HG03039 (cell line): ENCODE measurements around the gene SMCHD1.
"Not testable (repeated sequence)": the region's sequence is repeated elsewhere in the genome, so short reads cannot be mapped to it uniquely, and the experiment has no call there.

Experiments used
- ATAC-seq: cut with Tn5 transposase; IDR thresholded peaks from one replicate; pipeline ENCODE4 v1.9.1; 2021; ENCODE audit warnings: mild to moderate bottlenecking, moderate library complexity; ENCODE audit not compliant: unreplicated experiment

SMCHD1 gene

DNA sequence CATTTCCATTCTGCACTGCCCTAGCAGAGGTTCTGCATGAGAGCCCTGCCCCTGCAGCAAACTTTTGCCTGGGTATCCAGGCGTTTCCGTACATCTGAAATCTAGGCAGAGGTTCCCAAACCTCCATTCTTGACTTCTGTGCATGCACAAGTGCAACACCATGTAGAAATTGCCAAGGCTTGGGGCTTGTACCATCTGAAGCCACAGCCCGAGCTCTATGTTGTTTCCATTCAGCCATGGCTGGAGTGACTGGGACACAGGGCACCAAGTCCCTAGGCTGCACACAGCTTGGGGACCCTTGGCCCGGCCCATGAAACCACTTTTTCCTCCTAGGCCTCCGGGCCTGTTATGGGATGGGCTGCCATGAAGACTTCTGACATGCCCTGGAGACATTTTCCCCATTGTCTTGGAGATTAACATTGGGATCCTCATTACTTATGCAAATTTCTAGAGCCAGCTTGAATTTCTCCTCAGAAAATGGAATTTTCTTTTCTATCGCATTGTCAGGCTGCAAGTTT lies 154.2 kb downstream of the SMCHD1 start:
- ATAC-seq: not testable (repeated sequence)

DNA sequence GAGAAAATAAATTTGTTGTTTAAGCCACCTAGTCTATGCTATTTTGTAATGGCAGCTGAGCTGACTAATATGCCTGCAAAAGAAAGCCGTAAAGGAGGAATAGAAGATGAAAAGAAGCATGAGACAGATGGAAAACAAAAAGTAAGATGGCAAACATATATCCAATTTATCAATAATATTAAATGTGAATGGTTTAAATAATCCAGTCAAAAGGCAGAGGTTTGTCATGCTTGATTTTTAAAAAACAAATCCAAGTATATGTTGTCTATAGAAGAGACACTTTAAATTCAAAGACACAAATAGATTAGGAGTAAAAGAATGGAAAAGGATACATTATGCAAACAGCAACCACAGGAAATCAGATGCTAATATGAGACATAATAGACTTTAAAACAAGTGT lies 155.9 kb downstream of the SMCHD1 start:
- no peak for ATAC-seq

DNA sequence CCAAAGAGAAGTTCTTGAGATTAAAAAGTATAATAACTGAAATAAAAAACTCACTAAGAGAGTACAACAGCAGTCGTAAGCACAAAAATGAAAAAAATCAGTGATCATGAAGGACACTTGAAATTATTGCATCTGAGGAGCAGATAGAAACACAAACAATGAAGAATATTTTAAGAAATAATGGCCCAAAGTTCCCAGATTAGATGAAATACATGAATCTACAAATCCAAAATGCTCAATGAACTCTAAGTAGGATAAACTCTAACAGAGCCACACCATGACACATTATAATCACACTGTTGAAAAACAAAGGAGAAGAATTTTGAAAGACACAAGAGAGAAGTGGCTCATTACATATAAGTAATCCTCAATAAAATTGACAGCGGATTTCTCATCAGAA lies 159.4 kb downstream of the SMCHD1 start:
- ATAC-seq: no peak

DNA sequence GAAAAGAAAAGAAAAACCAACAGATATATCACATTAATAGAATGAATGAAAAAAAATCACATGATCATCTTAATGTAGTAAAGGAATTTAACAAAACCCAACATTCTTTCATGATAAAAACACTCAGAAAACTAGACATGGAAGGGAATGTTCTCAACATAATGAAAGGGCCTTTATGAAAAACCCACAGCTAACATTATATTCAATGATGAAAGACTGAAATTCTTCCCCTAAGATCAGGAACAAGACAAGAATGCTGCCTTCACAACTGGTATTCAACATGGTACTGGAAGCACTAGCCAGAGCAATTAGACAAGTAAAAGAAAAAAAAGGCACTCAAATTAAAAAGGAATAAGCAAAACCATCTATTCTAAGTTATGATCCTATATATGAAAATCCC lies 162.8 kb downstream of the SMCHD1 start:
- no peak for ATAC-seq

DNA sequence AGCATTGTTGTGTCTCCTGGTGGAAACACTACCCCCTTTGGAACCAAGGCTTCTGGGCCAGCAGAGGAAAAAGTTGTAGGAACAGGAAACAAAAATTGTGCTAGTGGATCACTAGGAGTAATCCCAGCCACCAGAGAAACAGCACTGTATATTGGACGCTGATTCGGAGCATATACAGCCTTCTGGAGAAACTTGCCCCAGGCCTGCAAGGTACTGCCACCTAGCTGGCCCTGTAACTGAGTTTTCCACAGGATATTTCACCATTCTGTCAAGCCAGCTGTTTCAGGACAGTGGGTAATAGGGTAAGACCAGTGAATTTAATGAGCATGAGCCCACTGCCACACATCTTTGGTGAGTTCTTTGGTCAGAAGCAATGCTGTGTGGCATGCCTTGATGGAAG lies 166.2 kb downstream of the SMCHD1 start:
- no peak for ATAC-seq

DNA sequence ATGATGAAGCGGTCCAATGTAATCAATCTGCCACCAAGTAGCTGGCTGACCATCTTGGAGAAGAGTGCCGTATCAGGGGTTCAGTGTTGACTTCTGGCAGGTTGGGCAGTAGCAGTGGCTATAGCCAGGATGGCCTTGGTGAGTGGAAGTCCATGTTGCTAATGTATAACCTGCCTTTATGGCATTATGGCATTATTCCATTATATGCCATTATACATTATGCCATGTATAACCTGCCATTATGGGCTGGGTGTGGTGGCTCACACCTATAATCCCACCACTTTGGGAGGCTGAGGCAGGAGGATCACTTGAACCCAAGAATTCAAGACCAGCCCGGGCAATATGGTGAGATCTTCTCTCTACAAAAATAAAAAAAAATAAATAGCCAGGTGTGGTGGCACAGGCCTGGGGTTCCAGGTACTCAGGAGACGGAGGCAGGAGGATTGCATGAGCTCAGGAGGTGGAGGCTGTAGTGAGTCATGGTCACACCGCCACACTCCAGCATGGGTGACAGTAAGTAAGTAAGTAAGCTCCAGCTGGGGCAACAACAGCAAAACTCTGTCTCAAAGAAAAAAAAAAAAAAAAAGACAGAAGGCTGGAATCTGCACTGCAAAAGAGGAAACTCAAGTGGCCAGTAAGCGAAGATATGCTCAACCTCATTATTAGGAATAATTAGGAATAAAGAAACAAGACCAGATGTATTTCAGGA lies 166.8 kb downstream of the SMCHD1 start:
- no peak for ATAC-seq

DNA sequence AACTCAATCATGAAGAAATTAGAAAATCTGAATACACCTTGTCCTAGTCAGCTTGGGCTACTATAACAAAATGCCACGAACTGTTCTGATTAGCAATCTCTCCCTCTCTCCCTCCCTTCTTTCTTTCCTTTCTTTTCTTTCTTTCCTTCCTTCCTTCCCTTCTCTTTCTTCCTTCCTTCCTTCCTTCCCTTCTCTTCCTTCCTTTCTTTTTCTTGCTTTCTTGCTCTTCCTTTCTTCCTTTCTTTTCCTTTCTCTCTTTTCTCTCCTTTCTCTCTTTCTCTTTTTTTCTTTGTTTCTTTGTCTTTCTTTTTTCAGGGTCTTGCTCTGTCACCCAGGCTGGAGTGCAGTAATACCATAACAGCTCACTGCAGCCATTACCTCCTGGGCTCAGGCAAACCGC lies 167.7 kb downstream of the SMCHD1 start:
- no peak for ATAC-seq

DNA sequence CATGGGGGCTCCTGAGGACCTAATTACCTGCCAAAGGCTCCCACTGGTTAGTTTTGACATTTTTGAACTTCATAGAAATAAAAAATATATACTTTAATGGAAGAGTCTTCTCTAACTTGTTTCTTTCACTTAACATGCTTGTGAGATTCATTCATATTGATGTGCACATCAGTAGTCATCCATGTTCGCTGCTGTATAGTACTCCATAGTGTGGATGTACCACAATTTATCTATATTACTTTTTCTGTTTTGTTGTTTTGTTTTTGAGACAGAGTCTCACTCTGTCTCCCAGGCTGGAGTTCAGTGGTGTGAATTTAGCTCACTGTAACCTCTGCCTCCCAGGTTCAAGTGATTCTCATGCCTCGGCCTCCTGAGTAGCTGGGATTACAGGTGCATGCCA lies 168.4 kb downstream of the SMCHD1 start:
- no peak for ATAC-seq

DNA sequence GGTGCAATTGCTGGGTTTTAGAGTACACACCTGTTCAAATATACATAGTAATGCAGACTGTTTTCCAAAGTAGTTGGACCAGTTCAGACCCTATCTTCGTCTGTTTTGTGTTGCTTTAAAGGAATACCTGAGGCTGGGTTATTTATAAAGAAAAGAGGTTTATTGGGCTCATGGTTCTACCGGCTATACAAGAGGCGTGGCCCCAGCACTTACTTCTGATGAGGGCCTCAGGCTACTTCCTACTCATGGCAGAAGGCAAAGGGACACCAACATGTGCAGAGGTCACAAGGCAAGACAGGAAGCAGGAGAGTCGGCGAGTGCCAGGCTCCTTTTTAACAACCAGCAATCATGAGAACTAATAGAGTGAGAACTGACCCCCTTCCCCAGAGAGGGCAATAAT lies 169.3 kb downstream of the SMCHD1 start:
- no peak for ATAC-seq

DNA sequence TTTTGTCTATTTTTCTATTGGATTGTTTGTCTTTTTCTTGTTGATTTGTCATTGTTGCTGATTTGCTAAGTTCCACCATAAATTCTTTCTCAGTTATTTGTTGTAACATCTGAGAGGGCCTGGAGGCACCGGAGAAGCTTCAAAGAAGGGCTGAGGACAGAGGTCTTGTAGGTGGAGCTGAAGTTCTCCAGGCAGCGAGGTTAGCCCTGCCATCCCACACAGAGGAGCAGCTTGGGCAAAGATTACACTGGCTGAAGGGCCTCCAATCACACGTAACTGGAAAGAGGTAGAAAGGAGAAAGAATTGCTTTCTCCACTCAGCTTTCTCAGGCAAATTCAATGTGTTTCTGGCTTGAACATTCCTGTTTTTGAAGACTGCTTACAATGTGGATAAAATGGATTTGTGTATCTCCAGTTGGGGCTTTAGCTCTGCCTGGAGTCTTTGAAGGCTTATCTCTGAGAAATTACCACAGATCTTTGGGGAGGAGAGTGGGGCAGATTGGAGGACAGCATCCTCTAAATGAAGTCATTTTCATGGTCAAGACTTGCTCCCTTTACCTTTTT lies 170.2 kb downstream of the SMCHD1 start:
- no peak for ATAC-seq

DNA sequence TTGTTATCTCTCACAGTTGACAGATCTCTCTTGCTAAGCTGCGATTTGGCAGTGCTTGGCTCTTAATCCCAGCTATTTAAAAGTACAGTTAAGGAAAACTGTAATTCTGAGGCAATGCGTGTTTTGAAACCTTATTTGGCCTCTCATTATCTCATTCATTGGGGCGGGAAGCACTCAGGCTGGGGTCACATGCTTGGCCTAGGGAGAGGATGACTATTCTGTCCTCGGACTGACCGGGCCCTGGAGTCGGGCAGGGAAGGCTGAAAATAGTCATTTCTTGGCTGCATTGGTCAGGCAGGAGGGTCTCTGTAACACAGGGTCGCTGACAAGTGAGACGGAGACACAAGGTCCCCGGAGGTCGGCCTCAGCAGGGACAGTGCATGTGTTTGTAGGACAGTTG lies 171.1 kb downstream of the SMCHD1 start:
- no peak for ATAC-seq

DNA sequence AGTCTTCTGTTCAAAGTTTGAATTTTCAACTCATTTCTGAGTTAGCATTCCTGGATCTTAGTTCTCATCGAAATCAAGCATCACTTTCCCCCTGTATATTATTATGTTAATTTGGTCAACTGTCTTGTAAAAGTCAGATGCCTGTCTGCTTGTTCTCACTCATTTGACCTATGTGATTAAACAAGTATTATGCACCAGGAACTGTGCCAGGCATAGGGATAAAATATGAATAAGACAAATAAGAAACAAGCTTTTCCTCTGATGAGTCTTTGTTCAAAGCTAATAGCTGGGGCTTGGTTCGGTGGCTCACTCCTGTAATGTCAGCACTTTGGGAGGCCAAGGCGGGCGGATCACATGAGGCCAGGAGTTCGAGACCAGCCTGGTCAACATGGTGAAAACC lies 171.5 kb downstream of the SMCHD1 start:
- no peak for ATAC-seq

DNA sequence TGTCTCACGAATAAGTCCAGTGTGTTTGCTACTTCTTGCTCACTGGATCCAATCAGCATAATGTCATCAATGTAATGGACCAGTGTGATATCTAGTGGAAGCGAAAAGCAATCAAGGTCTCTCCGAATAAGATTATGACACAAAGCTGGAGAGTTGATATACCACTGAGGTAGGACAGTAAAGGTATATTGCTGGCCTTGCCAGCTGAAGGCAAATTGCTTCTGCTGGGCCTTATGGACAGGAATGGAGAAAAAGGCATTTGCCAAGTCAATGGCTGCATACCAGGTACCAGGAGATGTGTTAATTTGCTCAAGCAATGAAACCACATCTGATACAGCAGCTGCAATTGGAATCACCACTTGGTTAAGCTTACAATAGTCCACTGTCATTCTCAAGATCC lies 180.6 kb downstream of the SMCHD1 start:
- ATAC-seq: not testable (repeated sequence)

DNA sequence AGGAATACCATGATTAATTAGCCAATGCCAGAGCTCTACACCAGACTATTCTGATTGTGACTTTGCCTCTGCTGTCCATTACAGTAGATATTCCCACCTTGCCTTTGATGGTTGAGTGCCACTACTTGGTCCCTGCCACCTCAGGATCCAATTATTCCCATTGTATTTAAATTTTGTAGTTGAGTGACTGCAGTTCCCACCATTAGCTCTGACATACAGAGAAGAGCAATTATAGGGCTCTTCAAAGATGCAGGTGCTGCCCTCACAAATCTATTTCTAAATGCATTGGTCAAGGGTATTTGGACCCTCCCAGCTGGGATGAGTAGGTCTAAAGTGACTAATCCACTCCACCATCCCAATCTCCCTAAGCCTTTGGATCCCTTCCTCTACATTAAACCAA lies 181.8 kb downstream of the SMCHD1 start:
- not testable (repeated sequence) for ATAC-seq

DNA sequence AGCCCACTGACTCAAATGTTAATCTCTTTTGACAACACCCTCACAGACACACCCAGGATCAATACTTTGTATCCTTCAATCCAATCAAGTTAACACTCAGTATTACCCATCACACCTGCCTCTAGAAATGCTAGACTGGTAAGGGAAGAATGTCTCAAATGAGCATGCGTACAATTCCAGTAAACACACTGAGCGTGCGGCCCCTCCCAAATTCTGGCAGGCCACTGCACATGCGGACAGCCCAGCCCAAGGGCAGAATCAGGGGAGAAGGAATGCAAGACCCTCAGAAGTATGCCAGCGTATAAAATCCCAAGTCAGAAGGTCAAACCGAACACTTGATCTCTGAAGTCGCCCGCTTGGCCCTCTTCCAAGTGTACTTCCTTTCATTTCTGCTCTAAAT lies 183.7 kb downstream of the SMCHD1 start:
- no peak for ATAC-seq

DNA sequence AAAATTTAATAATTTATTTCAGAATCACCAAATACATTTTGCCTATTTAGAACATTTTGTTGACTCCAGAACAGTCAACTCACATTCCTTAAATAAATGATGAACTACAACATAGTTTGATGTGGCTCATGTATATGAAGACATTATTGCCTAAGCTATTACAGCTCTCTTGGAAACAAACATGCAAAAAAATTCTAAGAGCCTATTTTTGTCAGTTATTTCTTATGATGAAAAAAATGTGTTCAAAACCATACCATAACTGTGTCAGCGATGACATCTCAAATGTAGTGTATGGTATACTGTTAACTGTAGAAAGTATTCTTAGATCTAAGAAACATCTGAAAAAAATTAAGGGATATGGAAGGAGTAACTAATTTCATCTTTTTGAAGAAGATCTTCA lies 185.0 kb downstream of the SMCHD1 start:
- no peak for ATAC-seq

DNA sequence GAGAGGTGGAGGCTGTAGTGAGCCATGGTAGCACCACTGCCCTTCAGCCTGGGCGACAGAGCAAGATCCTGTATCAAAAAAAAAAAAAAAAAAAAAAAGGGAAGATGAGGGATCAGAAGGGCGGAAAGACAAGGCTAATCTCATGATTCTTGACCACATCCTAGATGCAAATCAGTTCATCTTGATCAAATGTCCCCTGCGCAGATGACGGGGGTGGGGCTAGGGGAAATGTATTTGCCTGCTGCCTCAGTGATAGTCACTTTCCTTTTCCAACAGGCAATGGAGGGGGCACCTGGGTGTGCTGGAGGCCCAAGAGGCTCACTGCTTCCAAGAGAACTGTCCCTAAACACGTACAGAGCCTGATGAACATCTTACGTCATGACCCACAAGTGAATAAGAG lies 187.6 kb downstream of the SMCHD1 start:
- no peak for ATAC-seq

DNA sequence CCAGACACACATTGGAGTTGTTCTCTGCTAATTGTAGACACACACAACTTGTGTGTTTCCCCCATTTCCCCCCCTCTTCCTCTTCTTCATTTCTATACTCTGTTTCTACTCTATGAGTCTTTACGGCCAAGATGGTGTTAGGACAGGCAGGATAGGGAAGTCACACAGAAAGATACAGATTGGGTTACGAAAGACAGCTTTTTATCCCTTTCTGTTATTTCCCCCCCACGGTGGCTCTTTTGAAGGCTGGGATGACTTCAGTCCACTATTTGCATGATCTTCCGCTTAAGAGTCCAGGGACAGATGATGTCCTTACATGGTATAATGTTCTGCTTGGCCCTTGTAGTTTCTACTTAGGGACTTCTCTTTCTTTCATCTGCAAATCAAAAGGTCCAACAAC lies 189.6 kb downstream of the SMCHD1 start:
- ATAC-seq: no peak

DNA sequence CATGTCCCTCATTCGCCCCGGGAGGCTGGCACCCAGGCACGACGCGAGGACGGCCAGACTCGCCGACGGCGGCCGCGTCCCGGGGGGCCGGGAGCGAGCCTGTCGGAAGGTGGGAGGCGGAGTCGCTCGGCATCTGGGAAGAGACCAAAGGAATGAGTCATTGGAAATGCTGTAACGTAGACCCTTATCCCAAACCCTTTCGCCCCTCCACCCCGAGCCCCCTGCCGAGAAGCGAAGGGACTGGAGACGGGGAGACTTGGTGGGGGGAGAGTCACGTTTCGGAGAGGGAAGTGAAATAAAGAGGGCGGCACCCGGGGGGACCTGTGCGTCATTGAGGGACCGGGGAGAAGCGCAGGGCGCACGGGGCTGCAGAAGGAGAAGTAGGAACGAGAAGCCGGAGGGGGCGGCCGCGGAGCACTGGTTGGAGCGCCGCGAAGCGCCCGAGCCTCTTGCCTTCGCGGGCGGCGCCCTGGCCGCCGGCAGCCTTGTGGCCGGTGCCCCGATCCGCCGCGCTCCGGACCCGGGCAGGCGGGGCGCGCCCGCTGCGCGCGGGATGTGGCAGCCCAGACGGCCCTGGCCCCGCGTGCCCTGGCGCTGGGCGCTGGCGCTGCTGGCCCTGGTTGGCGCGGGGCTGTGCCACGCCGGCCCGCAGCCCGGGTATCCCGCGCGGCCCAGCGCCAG lies 191.2 kb downstream of the SMCHD1 start, which contains the start of gene EMILIN2:
TSS of gene EMILIN2 (plus strand) at position 371 of the 681 bp plus-strand sequence. CDS start at position 554, 183 bp downstream.
- peak; percentile 37 for ATAC-seq

DNA sequence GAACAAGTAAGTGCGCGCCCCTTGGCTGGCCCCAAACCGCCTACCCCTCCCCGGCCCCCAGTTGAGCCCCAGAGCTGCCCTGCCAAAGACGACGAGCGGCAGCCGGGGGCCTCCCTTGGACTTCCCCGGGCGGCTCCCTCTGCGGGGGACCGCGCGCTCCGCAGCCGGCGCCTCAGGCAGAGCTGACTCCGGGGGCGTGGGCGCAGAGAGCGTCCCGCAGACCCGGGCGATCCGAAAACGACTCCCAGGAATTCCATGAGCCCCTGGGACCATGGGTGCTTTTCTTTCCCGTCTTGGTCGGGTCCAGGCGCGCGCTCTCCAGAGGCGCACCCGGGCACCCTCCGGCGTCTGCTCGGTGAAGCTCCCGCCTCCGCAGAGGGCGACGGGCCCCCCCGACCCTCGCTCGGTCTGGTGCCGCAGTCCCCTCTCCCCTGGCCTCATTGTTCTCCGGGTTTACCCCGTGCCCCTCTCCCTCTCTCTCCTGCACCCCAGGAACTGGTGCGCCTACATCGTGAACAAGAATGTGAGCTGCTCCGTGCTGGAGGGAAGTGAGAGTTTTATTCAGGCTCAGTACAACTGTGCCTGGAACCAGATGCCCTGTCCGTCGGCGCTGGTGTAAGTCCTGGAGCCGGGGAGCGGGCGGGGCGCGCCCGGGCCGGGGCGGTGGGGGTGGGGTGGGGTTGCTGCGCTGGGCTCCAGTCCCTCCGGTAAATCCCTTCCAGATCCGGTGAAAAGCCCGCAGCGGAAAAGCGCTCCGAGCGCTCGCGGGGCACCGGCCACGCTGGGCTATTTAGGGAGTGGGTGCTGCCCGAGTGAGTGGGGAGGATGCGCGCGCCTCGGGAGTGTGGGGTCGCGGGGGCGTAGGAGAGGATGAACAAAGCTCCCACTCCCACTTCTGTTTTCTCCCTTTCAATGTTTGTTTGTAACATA lies 192.1 kb downstream of the SMCHD1 start:
- ATAC-seq: peak; percentile 42
